ENCODE data around the gene VAC14.

VAC14 gene

DNA sequence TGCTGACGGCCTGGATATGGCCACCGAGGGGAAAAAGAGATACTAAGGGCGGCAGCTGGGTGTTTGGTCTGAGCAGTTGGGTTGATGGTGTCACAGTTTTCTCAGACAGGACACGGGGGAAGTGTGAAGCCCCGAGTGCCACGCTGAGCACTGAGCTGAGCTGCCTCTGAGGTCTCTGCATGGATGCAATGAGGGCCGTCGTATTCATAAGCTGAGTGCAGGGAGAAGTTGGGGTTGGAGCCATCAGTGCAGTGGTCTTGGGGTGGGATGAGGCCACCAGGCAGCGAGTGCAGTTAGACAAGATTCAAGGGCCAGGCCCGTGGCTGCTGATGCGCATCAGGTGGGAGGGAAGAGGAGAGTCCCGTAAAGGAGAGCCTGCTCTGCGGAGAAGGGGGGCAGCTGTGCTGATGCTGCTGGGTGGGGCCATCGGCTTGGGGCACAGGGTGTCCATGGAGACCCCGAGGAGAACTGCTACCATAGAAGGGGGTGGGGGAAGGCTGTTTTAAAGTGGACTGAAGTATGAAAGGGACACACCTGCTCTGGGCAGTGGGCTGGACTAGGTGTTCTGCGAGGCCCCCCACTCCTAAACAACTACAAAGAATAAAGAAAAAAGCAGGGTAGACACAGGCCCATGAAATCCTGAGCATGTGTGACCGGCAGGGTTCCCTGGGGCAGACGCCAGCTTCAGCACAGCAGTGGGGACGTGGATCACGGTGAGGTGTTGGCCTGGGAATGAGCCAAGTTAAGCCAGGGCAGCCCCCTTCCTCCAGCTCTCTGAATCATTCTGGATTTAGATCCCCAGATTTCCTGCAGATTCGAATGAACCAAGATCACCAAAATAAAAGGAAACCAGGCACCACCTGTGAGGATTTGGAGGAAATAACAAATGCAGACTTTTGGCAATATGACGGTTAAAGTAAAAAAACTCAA lies 134.9 kb downstream of the VAC14 start (continued):
- no peak for TF ChIP-seq ZNF138 (tag by site-specific recombination; IDR thresholded peaks at IDR 0.05; ENCODE audit: borderline replicate concordance)
- no peak for TF ChIP-seq GLIS1 (tag by site-specific recombination; IDR thresholded peaks at IDR 0.05)
- TF ChIP-seq GLIS2 (tag by site-specific recombination; IDR thresholded peaks at IDR 0.05), result no peak
- no peak for TF ChIP-seq ZXDB (tag by site-specific recombination; IDR thresholded peaks at IDR 0.05)
- no peak for TF ChIP-seq ZFHX2 (tag by site-specific recombination; conservative IDR thresholded peaks at IDR 0.05)
- TF ChIP-seq ZNF302 (tag by site-specific recombination; IDR thresholded peaks at IDR 0.05; ENCODE audit: low read depth), result no peak
- TF ChIP-seq ZBTB17 (tag by site-specific recombination; IDR thresholded peaks at IDR 0.05), result no peak
- no peak for TF ChIP-seq ZNF311 (tag by site-specific recombination; IDR thresholded peaks at IDR 0.05; ENCODE audit: borderline replicate concordance)
- TF ChIP-seq ZBTB21 (tag by site-specific recombination; IDR thresholded peaks at IDR 0.05), result no peak
- no peak for TF ChIP-seq SALL2 (tag by site-specific recombination; IDR thresholded peaks at IDR 0.05; ENCODE audit: borderline replicate concordance)
- TF ChIP-seq, protein P1, sequence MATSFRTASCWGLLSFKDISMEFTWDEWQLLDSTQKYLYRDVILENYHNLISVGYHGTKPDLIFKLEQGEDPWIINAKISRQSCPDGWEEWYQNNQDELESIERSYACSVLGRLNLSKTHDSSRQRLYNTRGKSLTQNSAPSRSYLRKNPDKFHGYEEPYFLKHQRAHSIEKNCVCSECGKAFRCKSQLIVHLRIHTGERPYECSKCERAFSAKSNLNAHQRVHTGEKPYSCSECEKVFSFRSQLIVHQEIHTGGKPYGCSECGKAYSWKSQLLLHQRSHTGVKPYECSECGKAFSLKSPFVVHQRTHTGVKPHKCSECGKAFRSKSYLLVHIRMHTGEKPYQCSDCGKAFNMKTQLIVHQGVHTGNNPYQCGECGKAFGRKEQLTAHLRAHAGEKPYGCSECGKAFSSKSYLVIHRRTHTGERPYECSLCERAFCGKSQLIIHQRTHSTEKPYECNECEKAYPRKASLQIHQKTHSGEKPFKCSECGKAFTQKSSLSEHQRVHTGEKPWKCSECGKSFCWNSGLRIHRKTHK (tag by site-specific recombination; IDR thresholded peaks at IDR 0.05), result no peak
- TF ChIP-seq ZNF19 (tag by site-specific recombination; IDR thresholded peaks at IDR 0.05; ENCODE audit: low read depth), result no peak

DNA sequence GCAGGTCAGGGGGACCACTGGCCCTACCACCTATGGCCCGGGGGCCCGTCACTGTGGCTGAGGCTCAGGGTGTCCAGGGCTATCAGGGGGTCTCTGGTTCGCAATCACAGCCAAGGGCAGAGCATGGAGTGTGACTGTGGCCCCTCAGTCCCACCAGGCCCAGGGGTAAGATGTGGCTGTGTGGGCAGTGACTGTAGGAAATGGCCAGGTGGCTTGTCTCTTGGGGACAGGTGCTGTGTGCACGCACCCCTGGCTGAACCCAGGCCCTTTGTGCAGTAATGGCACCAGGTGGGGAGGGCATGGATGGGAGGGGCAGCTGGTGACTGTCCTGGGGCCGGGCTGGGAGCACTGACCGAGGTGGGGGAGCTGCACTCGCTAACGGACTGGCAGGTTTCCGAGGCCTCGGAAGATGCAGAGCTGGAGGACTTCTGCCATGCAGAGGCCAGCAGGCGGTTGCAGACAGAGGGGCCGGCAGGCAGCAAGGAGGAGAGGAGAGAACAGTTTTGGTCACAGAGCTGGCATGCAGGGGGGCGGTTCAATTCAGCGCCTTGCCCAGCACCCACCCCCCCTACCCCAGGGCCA lies 135.8 kb downstream of the VAC14 start:
- Histone ChIP-seq H3K36me3 (ENCODE audit: control insufficient read depth in 2 of 2, insufficient read depth in 1 of 2, low read length in 2 of 2) (peaks cover 24 to 69% of the 10 kb centered on the region in 2 experiments), H3K9me3 (ENCODE audit: control insufficient read depth, insufficient read depth, low read depth, low read length) (no peaks in the 10 kb centered on the region), H3K4me3 (ENCODE audit: low read depth, low read length) (no peak overlapping the region), H3K4me1 (ENCODE audit: control insufficient read depth, insufficient read depth, low read length) (no peaks in the 10 kb centered on the region), H3K27ac (ENCODE audit: extremely low read depth, low read depth, low read length) (no peak overlapping the region)
- TF ChIP-seq, protein P2, sequence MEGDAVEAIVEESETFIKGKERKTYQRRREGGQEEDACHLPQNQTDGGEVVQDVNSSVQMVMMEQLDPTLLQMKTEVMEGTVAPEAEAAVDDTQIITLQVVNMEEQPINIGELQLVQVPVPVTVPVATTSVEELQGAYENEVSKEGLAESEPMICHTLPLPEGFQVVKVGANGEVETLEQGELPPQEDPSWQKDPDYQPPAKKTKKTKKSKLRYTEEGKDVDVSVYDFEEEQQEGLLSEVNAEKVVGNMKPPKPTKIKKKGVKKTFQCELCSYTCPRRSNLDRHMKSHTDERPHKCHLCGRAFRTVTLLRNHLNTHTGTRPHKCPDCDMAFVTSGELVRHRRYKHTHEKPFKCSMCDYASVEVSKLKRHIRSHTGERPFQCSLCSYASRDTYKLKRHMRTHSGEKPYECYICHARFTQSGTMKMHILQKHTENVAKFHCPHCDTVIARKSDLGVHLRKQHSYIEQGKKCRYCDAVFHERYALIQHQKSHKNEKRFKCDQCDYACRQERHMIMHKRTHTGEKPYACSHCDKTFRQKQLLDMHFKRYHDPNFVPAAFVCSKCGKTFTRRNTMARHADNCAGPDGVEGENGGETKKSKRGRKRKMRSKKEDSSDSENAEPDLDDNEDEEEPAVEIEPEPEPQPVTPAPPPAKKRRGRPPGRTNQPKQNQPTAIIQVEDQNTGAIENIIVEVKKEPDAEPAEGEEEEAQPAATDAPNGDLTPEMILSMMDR (tag by site-specific recombination; IDR thresholded peaks at IDR 0.05), result no peak
- TF ChIP-seq, protein P3, sequence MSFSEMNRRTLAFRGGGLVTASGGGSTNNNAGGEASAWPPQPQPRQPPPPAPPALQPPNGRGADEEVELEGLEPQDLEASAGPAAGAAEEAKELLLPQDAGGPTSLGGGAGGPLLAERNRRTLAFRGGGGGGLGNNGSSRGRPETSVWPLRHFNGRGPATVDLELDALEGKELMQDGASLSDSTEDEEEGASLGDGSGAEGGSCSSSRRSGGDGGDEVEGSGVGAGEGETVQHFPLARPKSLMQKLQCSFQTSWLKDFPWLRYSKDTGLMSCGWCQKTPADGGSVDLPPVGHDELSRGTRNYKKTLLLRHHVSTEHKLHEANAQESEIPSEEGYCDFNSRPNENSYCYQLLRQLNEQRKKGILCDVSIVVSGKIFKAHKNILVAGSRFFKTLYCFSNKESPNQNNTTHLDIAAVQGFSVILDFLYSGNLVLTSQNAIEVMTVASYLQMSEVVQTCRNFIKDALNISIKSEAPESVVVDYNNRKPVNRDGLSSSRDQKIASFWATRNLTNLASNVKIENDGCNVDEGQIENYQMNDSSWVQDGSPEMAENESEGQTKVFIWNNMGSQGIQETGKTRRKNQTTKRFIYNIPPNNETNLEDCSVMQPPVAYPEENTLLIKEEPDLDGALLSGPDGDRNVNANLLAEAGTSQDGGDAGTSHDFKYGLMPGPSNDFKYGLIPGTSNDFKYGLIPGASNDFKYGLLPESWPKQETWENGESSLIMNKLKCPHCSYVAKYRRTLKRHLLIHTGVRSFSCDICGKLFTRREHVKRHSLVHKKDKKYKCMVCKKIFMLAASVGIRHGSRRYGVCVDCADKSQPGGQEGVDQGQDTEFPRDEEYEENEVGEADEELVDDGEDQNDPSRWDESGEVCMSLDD (tag by site-specific recombination; IDR thresholded peaks at IDR 0.05), result no peak
- TF ChIP-seq ZNF768 (tag by site-specific recombination; IDR thresholded peaks at IDR 0.05) (no peak), GLIS2 (tag by site-specific recombination; IDR thresholded peaks at IDR 0.05) (no peak), ZNF830 (tag by site-specific recombination; IDR thresholded peaks at IDR 0.05; ENCODE audit: low read depth) (no peak), ZSCAN30 (tag by site-specific recombination; IDR thresholded peaks at IDR 0.05) (no peak), ZBTB7A (tag by site-specific recombination; IDR thresholded peaks at IDR 0.05; ENCODE audit: low read depth) (no peak), ZNF426 (tag by site-specific recombination; IDR thresholded peaks at IDR 0.05) (no peak), ZBTB17 (tag by site-specific recombination; IDR thresholded peaks at IDR 0.05) (no peak)
- TF ChIP-seq, protein P4, sequence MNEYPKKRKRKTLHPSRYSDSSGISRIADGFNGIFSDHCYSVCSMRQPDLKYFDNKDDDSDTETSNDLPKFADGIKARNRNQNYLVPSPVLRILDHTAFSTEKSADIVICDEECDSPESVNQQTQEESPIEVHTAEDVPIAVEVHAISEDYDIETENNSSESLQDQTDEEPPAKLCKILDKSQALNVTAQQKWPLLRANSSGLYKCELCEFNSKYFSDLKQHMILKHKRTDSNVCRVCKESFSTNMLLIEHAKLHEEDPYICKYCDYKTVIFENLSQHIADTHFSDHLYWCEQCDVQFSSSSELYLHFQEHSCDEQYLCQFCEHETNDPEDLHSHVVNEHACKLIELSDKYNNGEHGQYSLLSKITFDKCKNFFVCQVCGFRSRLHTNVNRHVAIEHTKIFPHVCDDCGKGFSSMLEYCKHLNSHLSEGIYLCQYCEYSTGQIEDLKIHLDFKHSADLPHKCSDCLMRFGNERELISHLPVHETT (tag by site-specific recombination; IDR thresholded peaks at IDR 0.05), result no peak
- TF ChIP-seq, protein P5, sequence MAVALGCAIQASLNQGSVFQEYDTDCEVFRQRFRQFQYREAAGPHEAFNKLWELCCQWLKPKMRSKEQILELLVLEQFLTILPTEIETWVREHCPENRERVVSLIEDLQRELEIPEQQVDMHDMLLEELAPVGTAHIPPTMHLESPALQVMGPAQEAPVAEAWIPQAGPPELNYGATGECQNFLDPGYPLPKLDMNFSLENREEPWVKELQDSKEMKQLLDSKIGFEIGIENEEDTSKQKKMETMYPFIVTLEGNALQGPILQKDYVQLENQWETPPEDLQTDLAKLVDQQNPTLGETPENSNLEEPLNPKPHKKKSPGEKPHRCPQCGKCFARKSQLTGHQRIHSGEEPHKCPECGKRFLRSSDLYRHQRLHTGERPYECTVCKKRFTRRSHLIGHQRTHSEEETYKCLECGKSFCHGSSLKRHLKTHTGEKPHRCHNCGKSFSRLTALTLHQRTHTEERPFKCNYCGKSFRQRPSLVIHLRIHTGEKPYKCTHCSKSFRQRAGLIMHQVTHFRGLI (tag by site-specific recombination; IDR thresholded peaks at IDR 0.05), result no peak
- POLR2A ChIA-PET, result no interaction called here
- CTCF ChIA-PET, result no interaction called here

Data from HEK293 (cell line).